NCI-H146 (cell line): ENCODE results near the gene ZNF536.

Experiments
- DNase-seq: peaks from one replicate; lab custom pipeline; 2025; lab: John Stamatoyannopoulos, UW

The ZNF536 gene

DNA sequence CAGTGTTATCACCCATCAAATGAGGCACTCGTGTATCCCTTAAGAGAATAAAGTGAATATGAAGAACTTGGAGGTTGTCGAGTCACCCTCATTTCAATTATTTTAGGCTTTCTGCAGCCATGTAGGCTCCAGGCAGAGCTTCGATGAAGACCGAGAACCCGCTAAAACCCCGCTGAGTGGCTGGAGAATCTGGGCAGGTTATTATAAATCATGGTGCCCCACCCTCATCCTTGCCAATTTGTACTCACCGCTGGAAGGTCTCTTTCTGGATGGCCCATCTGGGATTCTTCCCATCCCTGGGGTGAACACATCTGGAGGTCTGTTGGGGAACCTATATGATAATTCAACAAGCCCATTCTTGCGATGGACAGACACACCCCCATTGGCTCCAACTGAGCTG lies 190.8 kb downstream of the ZNF536 start:
- DNase-seq, result no peak

DNA sequence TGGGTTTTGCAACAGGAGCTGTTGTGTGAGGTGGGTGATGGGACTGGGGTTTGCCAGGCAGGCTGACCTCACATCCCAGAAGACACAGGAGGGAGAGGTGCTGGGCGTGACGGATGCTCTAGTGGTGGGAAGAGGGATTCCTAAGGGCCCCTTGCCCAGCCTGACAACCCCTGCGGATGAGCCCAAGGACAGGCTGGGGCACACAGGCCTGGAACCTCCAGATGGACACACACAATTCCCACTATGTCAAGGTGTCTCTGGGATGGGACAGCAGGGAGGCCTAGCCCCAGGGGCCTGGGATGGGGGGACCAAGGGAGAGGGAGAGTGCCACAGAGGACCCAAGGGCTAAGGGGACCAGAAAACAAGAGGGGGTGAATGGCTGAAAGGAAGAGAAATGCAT lies 191.5 kb downstream of the ZNF536 start:
- no peak for DNase-seq

DNA sequence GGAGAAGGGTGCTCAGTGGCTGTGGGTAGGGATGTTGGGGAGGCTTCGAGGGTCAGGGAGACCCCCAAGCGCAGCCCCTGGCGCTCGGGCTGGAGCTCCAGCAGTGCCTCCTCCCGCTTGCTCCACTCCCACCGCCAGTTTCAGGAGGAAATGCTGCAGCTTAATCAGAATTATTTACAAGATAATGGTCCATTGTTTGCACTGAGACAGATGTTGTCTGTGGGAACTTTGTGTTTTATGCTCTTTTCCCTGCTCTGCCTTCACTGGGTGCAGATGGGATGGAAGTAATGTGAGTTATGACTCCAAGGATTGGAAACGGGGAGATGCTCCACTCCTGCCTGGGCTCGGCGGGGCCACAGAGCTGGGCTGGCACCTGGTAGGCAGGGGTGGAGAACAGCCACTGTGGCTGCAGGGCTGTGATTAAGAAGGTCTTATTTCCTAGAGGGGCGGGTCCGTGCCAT lies 192.4 kb downstream of the ZNF536 start:
- no peak for DNase-seq

DNA sequence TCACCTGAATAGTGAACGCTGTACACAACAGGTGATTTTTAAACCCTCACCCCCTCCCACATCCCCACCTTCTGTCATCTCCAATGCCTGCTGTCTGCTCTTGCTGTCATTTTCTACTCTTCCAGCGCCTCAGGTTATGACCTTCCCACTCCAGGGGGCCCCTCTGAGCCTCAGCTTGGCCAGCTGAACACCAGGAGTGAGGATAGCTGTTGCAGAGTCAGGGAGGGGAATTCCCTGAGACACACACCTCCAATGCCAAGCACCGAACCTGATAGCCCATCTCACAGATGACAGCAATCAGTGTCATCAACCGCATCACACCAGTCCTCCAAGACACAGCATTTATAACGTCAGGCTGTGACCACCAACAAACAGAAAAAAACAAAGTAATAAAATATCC lies 193.5 kb downstream of the ZNF536 start:
- no peak for DNase-seq

DNA sequence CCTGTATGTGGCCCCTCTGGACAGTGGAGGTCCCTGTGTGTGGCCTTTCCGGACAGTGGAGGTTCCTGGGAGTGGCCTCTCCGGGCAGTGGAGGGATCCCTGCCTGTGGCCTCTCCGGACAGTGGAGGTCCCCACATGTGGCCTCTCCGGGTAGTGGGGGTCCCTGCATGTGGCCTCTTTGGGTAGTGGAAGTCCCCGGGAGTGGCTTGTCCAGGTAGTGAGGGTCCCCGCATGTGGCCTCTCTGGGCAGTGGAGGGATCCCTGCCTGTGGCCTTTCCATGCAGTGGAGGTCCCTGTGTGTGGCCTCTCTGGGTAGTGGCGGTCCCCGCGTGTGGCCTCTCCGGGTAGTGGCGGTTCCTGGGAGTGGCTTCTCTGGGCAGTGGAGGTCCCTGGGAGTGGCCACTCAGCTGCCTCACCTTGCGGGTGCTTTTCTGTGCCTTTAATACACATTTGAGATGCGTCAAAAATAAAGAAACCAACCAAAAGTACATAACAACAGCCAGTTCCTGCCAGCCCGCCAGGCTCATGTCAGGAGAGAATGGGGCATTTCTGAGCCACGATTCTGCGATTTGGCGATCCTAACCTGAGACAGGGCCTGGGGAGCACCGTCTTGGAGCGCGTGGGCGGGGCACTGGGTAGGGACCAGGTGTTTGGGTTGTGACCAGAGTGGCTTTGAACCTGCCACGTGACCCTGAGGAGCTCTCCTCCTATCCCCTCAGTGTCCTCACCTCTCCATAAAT lies 194.7 kb downstream of the ZNF536 start:
- DNase-seq, result no peak

DNA sequence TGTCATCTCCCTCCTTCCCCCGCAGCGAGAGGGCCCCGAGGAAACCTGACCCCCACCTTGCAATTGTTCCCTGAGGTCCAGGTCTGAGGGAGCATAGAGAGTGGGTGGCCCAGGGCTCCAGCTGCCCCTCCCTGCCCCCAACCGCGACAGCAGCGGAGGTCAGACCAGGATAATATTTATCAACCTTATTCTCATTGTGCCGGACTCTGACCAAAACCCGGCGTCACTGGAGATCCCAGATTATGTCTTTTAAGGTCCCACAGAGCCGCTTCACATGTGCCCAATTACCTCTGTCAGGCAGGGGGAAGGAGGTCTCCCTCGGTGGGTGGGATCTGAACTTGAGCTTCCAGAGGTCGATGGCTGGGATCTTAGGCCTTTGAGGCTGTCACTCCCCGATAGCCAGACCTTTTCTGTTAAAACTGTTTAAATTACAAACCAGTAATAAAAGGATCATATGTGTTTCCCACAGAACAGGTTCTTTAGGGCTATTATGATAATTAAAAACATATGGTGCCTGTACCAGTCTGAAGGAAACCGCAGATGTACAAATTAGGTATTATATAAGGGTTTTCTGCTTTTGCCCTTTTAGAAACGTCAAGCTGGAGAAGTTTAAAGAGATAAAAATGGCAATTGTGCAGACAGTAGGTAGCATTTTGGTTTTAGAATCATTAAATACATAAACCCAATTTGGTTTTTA lies 195.5 kb downstream of the ZNF536 start:
- no peak for DNase-seq

DNA sequence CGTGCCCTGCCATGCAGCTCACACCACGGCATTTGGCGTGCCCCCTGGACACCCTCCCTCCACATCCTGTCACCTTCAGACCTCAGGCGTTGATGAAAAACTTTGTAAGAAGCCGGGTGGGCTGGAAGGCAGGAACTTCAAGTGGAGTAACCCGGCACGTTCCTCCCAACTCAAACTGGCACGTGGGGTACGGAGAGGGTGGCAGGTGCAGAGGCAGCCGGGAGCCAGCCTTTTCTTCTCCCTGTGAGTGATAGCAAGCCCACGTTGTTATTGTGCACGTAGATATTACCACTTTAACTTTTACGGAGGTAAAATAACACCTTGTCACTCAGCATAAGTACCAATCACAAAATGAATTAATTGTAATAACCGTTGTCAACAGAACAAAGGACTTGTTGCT lies 198.0 kb downstream of the ZNF536 start:
- DNase-seq, result no peak

DNA sequence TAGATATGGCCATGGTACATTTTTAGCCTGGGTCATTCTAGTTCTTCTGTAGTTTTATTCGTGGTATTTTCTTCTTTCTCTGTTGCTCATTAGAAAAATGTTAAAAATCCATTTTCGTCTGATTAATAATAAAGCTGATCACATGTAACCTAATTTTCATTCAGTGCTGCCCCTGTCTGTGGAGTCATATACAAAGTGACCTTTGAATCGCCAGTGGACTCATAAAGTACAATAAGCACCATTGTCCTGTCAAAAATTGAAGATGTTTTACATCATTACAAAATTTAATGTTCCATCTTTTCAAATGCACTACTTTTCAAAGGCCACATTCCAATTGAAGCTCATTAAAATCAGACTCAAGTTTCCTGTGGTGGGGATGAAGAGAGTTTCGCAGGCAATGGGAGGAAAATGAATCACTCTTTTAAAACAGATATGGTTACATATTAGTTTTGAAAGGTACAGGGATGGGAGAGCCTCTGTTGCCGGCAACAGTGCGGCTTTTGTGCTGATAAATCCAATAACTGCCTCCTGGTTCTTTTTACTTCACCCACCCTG lies 205.4 kb downstream of the ZNF536 start:
- DNase-seq, result no peak

DNA sequence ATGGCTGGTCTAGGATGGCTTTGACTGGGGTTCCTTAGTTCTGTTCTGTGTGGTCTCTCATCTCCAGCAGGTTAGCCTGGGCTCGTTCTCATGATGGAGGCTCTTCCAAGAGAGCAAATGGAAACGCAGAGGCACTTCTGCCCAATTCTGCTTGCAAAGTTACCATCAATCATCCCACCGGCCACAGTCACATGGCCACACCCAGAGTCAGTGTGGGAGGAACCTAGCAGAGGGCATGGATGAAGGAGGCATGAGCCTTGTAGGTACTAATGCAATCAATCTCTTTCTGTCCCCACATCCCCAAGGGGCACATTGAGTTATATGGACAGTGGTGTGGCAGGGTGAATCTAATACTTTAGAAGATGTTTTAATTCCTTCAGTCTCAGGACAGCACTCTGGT lies 207.2 kb downstream of the ZNF536 start:
- no peak for DNase-seq

DNA sequence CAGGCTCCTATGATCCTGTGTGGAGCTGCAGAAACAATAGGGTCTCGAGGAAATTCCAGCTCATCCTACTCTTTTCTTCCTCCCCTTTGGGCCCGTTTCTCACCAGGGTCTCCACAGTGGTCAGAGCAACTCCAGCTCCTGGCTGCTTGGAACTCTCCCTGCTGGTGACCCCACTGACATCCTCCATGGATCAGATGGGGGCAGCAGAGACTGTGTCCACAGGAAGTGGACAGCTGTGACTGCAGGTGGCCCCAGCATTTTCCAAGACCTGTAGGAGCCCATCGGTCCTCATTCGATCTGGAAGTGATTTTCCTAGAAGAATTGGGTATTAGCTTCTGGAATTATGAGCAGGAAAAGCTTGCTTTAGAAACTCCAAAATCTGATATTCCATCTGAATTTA lies 208.5 kb downstream of the ZNF536 start:
- no peak for DNase-seq

DNA sequence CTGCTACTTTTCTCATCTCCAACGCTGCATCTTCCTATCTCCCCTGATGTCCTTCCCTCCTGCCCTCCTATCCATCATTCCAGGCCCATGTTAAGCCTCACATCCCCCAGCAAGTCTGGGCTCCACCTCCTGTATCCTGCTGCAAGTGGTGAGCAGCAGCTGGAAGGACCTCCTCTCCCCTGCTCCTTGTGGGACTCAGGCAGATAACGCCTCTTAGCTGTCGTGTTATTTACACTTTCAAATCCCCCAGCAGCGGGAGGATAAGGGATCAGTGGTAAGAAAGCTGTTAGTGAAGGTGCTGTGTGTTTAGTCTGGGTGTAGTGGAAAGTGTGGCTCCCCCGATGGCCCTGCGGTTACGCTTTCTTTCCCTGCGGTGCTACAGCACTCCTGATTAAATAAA lies 211.9 kb downstream of the ZNF536 start:
- no peak for DNase-seq

DNA sequence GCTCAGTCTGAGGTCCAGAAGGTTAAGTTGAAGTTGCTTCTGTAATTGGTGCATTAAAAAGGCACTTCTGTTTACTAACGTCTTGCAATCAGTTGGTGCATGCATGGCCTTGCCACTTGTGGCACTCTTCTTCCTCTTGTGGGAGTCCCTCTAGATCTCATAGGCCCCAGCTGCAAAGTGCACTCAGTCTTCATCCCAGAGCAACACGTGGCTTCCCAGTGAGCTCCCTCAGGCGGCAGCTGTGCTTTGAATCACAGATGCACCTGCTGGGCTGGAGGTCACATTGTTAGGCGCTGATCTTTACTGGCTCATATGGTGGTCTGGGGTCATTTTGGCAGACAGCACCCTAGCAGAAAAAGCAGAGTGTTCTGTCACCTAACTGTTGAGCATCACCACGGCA lies 215.7 kb downstream of the ZNF536 start:
- no peak for DNase-seq

DNA sequence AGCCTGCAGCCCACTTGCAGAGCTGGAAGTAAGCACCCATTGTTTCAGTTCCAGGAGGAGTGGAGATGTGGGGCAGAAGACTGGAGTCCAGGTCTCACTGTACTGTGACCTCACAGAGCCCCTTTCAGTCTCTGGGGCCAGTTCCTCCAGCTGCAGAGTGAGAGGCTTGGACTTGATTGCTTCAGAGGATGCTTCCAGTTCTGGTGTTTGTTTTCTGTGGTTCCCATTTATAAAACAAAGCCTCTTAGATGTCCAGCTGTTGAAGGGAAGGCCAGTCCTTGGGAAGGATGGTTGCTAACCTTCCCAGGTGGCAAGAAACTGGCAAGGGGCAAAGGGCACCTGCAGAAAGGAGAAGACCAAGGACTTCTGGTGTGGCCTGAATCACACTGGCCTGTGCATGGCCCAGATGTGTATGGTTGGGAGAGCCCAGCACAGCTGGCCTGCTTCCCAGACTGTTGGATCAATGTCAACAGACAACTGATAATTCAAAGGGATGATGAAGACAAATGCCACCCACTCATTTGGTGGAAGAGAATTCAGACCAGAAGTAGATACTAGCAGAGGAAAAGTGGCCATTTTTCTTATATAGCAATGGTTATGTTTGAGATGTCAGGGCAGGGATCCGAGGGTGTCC lies 218.5 kb downstream of the ZNF536 start:
- DNase-seq, result no peak

DNA sequence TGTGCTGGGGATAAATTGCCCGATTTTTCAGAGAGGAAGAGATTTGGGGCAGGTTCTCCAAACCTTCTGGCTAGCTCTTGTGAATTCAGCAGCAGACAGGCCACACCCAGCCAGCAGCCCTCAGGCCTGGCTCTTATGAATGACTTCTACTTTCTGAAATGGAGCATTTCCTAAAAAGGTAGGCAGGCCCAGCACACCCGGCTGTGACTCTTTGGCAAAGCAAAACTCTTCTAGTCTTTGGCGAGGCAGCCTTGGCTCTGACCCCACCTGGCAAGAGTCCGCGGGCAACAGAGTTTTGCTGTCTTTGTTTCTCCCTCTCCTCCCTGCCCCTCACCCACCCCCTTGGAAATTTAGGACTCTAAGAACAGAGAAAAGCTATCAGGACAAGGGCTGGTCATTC lies 221.2 kb downstream of the ZNF536 start:
- no peak for DNase-seq

DNA sequence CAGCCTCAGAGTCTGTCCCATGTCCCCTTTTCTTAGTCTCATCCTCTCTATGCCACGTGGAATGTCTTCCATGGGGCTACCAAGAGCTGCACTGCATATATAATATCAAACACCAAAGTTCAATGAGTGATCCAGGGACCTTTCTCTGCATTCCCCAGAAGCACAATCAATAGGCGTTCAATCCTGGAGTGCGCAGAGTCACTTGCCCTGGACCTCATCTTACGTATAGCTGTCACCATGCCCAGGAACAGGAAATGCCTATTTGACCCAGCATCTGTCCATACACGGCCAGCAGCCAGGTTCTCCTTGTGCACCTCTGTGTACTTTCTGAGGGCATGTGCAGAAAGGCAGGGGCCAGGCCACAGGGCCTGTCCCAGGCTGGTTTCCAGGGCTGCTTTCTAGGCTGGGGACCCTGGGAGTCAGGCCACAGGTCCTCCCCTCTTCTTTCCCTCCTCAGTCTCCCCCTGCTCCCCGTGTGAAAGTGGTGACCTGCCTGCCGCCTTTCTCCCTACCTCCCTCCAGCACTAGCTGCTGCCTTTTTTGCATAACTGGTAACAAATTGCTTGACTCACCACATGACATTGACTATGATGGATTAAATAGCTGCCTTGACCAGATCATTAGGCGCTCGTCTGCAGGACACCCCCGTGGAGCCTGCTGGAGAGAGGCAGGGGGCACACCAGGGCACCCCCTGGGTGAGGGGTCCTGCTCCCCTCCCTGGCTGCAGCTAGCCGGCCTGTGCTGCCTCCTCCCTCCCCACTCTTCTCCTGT lies 222.0 kb downstream of the ZNF536 start:
- no peak for DNase-seq

DNA sequence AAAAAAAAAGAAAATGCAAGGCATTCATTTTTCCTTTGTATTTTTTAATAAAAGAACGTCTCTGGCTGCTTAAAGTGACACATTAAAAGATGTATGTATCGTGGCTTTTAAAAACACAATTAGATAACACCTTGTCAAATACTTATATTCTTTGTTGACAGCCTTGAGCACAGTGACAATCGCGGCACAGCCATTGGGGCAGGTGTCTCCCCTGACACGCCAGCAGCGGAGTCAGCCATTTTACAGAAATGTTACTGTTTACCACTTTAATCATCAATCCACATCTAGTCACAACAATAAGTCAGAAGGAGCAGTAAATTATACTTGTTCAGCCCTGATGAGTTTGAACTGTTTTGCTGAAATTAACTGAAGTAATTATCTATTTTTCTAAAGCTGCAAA lies 224.1 kb downstream of the ZNF536 start:
- no peak for DNase-seq

DNA sequence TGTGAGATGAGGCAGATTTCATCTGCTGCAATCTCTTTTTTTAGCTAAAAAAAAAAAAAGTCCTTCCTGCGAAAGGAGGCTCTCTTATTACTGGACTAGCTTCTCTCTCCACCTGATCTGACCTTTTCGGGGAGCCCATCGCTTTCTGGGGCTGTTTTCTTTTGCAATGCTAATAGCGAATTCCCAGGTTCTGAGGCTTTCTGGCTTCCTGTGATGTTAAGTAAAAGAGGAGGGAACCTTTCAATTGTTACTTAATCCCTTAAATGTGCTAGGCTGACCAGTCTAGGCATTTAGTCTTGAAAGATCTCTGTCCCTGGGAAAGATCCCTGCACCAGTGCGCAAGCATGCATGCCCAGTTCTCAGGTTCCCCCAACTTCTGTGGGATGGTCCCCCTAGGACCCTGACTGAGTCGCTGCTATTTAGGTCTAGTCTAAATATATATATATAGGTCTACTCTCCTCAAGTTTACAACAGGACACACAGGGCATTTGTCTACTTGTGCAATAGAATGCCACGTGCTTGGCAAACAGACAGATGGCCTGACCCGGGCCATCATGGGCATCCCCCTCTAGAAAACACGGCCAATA lies 224.7 kb downstream of the ZNF536 start:
- no peak for DNase-seq

DNA sequence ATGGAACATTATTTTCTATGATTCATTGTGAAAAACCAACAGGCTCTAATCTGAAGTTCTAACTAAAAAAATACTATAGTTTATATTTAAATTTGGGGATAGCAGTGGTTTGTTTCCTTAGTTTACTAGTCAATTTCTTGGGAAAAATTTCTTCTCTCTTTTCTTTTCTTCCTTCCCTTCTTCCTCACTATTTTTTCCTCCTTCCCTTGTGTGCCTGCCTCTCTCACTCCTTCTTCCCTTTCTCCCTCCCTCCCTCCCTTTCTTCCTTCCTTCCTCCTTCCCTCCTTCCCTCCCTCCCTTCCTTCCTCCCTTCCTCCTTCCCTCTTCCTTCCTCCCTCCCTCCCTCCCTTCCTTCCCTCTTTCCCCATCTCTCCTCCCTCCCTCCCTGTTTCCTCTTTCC lies 226.5 kb downstream of the ZNF536 start:
- no peak for DNase-seq

DNA sequence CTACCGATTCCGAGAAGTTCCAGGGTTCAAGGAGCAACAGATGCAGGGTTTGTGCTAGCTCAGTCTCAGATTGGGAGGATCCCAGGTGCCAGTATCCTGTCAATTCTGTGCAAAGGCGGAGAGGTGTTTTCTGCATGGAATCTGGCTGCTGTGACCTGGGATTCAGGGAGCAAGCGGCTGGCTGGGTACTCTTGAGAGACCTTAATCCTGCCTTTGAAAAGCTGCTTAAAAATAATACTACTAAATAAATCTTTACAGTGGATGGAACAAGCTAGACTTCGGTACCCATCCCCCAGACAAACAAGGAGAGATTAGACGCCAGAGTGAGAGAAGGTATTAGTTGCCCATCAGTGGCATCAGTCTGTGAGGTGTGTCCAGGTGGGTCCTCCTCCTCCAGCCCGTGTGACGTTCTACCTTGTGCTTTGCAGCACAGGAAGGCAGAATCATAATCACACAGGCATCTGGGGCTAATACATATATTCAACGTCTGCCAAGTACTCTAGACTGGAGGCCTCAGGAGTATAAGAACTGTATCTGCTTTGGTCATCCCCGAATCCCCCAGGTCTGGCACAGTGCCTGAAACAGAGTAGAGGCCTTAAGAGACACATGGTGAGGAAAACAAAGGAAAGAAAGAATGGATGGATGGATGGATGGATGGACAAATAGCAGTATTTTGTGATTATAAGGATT lies 230.6 kb downstream of the ZNF536 start:
- DNase-seq, result no peak

DNA sequence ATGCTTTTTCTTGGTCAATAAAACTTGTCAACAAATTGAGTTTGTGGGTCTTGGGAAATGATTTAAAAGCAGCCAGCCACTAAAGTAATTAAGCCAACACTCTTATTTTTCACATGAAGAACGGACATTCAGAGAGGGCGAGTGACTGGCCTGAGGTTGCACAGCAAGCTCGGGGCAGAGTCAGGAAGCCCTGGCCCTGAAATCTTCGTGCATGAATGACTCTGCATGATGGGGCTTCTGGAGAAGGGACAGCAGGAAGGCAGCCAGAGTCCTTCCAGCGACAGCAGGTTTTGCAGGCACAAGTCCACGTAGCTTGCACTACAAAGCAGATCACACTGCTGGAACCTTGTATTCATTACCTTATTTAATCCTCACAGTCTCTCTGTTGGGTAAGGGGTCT lies 232.5 kb downstream of the ZNF536 start:
- DNase-seq, result no peak

DNA sequence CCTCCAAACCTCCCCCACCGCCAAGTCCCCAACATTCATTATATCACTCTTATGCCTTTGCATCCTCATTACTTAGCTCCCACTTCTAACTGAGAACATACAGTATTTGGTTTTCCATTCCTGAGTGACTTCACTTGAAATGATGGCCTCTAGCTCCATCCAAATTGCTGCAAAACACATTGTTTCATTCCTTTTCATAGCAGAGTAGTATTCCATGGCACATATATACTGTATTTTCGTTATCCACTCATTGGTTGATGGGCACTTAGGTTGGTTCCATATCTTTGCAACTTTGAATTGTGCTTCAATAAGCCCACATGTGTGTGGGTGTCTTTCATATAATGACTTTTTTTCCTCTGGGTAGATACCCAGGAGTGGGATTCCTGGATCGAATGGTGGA lies 233.1 kb downstream of the ZNF536 start:
- no peak for DNase-seq
